ENCODE measurements around the gene PTPN14.

The PTPN14 gene

DNA sequence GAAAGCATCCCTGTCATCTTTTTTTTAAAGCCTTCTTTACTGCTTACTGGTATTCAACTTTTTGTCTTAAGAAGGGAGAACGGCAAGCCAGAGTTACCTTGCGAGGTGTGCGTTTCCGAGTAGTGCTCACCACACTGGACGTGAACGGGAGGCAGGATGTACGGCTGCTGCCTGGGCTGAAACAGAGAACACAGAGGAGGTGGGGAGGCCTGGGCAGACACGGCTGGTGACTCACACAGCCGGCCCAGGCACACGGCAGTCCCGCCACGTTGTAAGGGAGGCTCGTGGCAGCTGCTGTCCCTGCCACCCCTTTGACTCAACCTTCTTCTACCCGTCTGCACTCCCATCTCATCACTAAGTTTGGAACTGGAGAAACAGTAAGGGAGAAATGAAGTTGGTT lies 164.7 kb downstream of the PTPN14 start:
- DNase-seq, result no peak

DNA sequence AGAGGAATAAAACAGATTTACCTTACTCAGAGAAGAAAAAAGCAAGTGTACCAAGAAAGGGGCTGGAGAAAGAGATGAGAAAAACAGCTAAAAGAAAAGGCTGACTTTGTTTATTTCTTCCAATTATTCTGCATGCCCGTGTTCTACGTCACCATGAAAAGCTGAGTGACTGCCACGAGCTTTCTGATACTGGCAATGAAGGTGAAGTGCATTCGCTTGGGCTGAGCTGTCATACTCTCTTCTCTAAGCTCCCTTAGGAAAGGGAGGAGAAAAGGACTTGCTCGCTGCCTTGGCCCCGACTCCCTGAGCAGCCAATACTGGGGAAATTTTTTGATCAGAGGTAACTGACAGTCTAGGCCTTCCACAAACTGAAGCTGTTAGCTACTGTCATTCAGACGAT lies 165.1 kb downstream of the PTPN14 start:
- DNase-seq, result no peak

DNA sequence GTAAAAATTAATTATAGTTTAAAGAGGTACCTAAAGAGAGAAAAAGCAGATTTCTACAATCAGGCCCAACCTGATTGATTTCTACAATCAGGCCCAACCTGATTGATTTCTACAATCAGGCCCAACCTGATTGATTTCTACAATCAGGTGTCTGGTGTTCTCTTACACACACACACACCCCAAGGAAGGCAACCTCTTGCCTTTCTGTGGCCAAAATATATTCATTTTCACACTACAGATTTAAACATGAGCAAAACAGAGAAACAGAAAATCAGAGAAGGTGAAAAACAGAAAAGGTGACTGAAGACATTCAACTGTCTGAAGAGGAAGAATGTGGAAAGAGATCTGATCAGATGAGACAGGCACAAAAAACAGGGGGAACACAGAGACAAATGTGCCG lies 166.0 kb downstream of the PTPN14 start:
- no peak for DNase-seq

DNA sequence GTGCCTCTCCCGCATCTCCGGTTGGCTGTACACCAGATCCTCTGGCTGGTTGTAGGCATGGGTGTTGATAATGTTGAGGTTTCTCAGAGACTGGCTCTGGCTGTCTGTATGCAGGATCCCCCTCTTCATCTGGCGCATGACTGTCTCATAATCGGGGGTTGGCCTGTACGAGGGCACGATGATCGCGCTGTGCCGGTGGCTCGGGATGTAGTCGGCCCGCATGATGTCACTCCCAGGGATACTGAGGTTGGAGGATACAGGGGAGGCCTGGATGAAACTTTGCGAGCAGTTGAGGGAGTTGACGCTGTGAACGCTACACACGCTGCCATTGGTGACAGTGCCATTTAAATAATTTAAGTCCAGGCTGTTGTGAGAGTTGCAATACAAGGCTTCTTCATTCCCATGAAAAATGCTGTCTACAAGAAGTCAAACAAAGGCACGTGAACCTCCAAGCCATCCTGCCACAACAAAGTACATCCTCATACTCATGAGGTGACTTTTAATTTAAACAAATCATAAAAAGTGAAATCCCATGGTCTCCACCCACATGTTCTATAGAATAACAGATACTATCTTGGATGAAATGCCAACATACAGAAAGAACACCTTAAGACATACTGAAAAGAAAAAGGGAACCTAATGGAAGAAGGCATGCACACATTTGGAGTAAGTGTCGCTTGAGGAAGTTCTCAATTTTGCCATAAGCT lies 166.9 kb downstream of the PTPN14 start:
- no peak for DNase-seq

DNA sequence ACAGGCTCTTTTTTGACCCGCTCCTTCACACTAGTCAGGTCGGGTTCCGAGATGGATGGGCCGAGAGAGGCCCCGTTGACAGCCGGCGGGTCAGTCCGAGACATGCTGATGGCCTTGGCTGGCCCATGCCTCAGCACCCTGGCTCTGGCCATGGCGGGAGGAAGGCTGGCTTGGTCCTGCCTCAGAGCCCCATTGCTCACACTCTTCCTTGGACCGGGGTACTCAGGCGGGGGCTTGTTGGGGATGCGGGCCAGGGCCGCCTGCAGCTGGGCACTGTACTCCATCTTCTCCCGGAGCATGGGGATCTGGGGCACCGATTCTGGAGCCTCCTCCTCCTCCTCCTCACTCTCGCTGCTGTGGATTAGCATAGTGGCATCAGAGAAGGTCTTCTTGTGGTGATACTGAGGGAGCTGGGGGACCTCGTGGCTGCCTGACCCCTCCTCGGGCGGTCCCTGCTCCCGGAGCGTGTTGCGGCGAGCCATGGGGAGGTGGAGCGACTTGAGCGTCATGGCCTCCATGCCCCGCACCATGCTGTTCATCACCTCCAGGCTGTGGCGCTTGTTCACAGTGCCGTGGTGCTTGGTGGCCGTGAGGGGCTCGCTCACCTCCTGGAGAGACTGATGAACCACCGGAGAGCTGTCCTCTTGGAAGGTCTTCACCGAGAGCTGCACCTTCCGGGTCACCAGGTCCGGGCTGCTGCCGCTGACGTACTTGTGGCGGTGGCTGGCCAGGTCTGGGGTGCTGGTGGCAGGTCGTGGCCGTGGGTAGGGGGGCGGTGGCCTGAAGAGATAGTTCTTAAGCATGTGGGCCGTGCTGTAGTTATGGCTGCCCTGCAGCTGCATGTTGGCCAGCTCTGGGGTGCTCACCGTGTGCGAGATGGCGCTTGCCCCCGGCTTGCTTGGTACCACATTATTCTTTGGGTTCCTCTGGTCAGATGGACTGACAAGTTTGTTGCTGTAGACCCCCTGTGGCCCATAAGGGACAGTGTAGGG lies 167.7 kb downstream of the PTPN14 start:
- DNase-seq, result no peak

DNA sequence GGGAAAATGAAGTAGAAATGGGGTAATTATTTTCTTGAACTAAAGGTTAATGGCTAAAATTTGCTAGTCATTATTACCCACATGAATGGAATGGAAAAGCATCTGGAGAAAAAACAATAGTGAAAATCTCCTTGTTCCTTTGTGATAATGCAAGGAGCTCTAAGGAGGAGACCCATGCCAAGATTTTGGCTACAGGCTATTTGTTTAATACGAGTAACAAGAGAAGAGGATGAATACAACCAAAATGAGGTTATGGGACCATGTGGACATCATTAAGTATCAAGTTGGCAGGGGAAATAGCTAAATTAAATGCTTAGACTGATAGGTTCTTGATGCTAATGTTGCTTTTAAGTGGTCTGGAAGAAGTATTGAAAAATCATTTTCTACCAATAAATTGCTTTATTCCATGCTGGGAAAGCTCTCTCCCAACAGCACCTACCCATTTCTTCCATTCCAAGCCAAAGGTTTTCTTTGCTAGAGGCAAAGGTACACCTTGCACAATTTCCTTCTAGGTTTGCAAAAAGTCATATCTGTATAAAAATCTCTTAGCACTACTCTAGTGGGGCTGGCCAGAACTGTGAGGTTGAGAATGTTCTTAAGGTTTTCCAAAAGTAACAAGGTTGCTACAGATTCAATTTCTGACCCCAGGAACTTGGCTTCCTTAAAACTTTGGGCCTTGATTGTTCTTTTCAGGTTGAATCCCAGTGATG lies 170.3 kb downstream of the PTPN14 start:
- no peak for DNase-seq

DNA sequence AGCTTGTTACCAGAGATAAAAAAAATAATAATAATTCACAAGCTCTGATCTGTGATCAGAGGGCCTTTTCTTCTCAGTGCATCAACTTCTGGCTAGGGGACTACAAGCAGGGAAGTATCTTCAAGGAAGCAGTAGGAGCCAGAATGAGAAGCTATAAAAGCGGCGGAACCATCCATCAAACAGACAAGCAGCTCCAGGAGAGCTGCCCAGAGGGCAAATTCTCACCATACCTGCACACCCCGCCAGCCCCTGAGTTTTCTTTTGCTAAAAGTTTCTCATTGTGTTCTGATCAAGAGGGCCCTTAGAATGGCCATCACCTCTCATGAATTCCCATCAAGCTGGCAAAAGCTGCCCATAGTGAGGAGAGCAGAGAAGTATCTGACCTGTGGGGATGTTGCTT lies 171.0 kb downstream of the PTPN14 start:
- no peak for DNase-seq

DNA sequence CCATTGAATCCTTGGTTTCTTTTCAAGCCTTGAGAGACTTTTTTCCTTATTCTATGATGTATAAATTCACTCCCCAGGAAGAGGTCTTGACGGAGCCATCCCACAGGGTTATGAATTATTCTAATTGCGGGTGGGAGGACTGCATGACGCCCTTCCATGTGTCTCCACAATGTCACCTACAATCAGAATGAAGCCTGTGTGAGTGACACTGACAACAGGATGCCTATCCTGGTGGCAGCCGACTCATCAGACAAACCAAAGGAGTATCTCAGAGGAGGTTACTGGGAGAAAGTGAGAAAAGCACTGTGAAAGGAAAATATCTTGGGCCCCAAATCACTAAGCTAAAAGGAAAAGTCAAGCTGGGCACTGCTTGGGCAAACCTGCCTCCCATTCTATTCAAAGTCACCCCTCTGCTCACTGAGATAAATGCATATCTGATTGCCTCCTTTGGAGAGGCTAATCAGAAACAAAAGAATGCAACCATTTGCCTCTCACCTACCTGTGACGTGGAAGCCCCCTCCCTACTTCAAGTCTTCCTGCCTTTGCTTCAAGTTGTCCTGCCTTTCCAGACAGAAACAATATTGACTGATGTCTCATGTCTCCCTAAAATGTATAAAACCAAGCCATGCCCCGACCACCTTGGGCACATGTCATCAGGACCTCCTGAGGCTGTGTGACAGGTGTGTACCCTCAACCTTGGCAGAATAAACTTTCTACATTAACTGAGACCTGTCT lies 172.0 kb downstream of the PTPN14 start:
- DNase-seq, result no peak

DNA sequence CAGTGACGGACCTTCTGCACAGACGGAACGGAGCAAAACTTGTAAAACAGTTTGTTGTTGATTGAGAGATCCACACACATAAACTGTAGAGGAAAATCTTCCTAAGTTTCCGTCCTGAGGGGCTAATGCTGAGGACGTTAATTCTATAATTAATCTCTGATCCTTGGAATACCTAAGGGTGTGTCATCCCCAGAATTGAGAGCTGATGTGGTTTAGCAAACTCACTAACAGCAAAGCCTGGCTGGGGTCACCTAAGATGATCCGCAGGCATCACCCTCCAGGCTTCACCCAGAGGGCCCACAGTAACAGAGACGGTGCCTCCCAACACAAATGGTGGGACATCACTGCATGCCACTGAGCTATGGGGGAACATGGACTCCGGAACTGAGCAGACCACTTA lies 172.9 kb downstream of the PTPN14 start:
- no peak for DNase-seq

DNA sequence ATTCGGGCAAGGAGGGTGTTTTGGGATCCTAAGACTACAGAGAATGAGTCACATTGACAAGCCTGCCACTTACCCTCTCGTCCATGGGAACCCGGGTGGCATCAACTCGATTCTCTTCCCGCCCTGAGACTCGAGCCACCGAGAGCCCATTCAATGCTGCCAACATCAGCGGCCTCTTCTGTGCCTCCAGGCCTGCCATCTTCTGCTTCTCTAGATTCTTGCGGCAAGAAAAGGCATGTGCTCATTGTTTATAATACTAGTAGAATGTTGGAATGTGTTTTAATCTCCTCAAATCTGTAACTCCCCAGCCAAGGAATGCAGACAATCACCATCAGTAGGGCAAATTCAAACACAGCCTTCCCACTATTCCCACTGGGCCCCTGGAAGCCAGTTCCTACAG lies 173.5 kb downstream of the PTPN14 start:
- DNase-seq, result no peak

DNA sequence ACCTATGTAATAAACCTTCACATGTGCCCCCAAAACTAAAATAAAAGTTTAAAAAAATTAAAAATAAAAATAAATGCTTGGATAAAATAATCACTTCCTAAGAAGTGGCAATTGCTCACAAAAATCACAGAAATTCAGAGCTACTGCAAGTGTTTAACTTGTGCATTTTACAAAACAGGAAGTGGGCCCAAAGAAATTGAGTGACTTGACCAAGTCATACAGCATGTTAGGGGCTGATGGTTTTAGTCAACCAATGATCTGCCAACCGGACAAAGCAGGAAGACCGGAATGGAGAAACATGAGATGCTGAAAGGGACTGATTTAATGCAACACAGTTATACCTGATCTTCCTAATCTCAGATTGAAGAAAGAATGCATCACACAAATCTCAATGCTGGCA lies 173.9 kb downstream of the PTPN14 start:
- no peak for DNase-seq

DNA sequence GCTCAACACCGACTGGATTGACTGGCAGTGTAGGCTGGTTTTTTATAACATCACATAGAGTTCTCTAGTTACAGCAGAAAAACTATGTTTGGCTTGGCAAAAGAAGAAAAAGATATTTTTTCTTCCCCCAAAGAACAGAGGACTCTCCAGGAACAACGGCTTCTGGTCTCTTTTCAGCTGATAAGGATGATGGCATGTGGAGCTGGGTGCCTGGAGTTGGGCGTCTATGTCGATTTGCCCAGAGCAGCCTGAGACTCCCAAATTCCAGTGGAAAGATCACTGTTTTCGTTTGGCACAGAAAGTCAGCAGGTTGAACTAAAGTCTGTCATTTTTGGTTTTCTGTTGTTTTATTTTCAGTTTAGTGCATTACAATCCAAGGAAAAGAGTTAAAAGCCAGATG lies 179.3 kb downstream of the PTPN14 start:
- no peak for DNase-seq

DNA sequence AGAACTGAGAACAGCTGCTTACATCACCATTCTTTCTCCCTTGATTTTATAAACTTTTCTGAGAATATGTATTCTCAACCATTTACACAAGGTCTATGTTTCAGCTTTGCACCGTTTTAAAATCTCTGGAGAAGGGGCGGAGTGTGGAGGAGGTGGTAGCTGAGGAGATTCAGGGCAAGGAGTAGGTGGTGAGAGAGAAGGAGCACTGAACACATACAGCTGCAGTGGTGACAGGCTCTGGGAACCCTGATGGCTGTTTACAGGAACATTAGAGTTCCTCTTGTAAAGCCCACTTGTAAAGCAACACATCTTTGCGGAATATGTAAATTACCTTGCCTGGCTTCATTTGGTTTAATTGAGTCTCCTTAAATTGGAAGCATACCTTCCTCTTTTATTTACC lies 180.8 kb downstream of the PTPN14 start:
- DNase-seq, result no peak

DNA sequence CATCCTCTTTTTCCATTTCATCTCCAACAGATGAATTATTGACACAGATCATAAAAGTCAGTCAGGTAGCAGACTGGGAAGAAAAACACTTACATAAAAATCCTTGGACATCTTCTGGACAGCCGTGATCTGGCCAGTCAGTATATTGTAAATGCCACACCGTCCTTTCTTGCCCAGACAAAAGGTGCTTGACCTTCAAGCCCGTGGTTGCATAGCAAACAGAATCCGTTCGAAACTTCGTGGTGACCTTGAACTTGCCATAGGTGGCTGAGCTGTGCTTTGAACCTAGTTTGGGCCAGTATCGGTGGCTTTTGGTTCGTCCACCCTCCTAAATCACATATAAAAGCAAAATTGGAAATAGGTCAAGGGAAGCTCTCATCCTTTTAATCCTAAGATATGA lies 182.0 kb downstream of the PTPN14 start:
- DNase-seq, result no peak

DNA sequence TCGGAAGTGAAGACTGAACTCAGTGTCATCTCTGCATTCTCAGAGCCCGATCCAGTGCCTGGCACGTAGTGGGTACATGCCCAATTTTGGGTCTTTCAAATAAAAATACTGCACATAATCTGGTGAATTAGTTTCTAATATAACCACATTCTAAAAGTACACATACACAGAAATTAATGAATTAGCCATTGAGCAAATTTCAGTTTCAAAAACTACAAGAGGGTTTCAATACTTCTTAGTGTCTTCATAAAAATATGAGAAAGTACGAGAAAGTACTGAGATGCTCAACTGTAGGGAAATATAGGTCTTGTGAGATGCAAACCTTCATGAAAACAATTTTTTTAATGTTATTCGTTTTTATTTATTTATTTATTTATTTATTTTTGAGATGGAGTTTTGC lies 183.6 kb downstream of the PTPN14 start:
- DNase-seq, result no peak

DNA sequence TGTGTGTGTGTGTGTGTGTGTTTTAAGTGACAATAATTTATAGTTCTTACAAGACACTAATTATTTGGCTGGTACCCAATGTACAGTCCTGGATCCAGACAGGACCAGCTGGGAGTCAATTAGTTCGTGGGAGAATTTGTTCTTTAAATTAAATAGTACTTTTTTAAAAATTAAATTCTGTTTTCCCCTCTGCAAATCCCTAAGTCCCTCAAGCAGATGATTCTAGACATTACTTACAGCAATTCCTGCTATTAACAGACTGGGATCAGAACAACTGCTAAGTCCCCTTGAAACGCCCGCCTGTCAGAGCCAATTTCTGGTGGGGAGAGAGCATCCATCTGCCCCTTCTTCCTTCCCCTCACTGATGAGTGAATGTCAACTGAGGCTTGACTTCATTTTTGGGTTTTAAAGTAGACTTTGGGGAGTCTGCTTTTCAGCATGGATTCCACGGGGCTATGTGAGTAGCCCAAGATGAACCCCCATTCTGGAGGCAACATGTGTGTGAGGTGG lies 186.6 kb downstream of the PTPN14 start:
- DNase-seq, result no peak

DNA sequence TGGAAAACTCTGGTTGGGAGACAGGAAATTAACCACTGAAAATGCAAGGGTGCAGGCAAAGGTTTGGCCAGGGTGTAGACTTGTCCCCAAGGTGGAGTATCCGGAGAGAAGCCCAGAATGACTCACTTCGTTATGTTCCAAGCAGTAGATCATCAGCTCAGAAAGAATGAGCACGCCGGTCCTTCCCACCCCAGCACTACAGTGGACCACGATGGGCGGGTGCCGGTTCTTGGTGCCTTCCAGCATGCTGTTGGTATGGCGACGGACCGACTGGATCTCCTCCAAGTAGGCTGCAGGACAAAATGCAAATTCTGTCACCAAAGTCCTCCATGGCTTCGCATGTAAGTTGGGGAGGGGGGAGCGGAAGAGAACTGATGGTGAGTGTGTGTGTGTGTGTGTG lies 187.0 kb downstream of the PTPN14 start:
- no peak for DNase-seq

DNA sequence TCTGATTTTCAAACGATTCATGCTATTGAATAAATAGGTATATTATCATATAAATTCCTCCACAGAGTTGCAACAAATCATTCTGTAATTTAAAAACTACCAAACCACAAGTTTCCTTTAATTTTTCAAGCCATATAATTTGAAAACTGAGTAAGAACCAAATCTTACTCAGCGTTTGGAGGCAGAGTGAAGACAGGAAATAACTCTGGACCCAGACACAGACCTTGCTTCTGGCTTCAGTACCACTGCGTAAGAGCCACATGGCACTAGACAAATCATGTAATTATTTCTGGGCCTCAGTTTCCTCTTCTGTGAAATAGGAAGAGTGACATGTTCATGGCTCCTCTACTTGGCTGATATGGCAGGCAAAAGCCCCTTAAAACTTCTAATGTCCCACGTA lies 188.0 kb downstream of the PTPN14 start:
- DNase-seq, result no peak

DNA sequence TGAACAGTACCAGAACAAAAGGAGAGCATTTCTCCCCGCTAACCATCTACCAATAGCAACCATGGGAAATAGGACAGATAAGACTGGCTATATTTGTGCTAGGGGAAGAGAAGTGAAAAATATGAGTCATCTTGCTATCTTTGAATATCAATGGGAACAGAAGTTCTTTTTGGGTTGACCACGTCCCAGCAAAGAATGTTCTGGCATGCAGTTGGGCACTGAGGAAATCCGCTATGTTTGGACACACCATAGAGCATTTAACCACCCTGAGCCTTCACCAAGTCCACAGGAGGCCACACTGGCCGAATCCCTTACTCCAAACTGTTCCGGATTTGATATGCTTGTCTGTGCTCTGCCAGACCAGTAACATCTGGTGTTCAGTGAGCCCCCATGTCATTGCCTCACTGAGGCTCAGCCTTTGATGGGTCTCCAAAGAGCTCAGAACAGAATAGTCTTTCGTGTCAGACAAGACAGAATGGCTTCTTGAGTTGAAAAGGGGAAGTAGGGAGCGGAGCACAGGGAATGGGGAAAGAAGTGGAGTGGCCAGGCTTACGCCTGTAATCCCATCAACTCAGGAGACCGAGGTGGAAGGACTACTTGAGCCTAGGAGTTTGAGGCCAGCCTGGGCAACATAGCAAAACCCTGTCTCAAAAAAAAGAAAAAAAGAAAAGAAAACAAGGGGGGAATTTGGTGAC lies 189.1 kb downstream of the PTPN14 start:
- DNase-seq, result no peak

DNA sequence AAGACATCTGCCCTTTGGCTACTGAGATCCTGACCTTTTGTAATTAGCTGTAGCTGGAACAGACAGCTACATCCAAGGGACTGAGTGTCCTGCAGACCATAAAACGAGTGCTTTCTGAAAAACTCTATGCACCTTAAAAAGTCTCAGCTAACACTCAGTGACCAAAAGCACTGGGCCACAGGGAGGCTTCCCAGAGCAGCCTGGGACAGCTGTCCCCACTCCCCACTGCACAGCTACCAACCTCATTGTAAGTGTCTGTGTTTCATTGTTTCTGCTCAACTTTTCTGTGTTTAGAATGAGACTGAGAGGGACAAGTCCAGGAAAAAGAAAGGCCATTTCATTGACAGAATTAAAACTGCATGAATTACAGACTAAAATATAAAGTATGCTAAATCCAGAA lies 189.8 kb downstream of the PTPN14 start:
- DNase-seq, result no peak

DNA sequence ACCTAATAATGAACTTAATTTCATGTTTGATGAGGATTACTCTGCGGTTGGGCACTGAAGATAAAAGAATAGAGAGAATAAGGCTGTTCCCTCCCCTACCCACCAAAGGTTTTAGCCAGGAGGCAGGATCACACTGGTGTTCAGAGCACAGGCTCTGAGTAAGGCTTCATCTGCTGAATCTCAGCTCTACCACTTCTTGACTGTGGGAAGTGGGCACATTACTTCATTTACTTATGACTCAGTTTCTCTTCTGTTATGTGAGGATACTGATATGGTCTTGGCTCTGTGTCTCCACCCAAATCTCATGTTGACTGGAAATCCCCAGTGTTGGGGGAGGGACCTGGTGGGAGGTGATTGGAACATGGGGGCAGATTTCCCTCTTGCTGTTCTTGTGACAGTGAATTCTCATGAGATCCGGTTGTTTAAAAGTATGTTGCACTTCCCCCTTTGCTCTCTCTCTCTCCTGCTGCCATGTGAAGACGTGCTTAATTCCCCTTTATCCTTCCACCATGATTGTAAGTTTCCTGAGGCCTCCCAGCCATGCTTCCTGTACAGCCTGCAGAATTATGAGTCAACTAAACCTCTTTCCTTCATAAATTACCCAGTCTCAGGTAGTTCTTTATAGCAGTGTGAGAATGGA lies 190.8 kb downstream of the PTPN14 start:
- DNase-seq, result no peak

DNA sequence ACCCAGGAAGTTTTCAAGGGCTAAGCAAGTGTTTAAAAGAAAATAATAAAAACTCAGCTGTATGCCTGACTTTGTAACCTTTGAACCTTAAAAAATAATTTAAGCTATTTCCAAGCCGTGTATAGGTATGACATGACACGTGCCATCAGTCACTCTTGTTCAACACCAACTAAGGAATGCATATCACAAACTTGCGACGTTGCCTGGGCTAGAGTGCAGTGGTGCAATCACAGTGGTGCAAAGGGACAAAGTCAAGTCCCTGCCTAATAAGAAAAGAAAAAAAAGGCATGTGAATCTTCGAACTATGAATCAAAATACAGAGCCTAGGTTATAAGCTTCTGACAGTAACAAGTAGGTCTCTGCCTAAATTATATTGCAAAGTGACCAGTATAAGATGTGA lies 191.3 kb downstream of the PTPN14 start:
- no peak for DNase-seq
